GM19238 (cell line): ENCODE results near the gene SH3GL2.

Source experiments
- DNase-seq: peaks from one replicate; pipeline ENCODE4 v3.0.0; 2011; ENCODE audit warnings: low spot score; ENCODE audit not compliant: insufficient read length

Gene SH3GL2

GRCh38 chr9:17578911-17579793, at the start of gene SH3GL2:
Gene SH3GL2, plus strand, starts transcription at chr9:17579066.
- DNase-seq = peak; percentile 5

- DNase-seq = peak; percentile 21
These were observed 47.1 kb upstream of the SH3GL2 start for GRCh38 chr9:17531642-17532254.

GRCh38 chr9:17532461-17532860, 46.4 kb upstream of the SH3GL2 start:
- no peak for DNase-seq

- no peak for DNase-seq
These were observed 43.7 kb upstream of the SH3GL2 start for GRCh38 chr9:17535176-17535575.

GRCh38 chr9:17536027-17536426, 42.8 kb upstream of the SH3GL2 start:
- no peak for DNase-seq

- no peak for DNase-seq
These were observed 27.8 kb upstream of the SH3GL2 start for GRCh38 chr9:17551023-17551422.

- no peak for DNase-seq
These were observed 23.4 kb upstream of the SH3GL2 start for GRCh38 chr9:17555362-17556054.

- no peak for DNase-seq
These were observed 22.6 kb upstream of the SH3GL2 start for GRCh38 chr9:17556255-17556654.

- no peak for DNase-seq
These were observed 21.9 kb upstream of the SH3GL2 start for GRCh38 chr9:17556935-17557334.

- no peak for DNase-seq
These were observed 7.0 kb upstream of the SH3GL2 start for GRCh38 chr9:17571825-17572224.

- no peak for DNase-seq
These were observed 4.5 kb upstream of the SH3GL2 start for GRCh38 chr9:17574342-17574741.

- no peak for DNase-seq
These were observed 322 bp upstream of the SH3GL2 start for GRCh38 chr9:17578577-17578910.

- DNase-seq = no peak
These were observed 1.3 kb downstream of the SH3GL2 start for GRCh38 chr9:17580119-17580518.

- no peak for DNase-seq
These were observed 8.2 kb downstream of the SH3GL2 start for GRCh38 chr9:17587113-17587512.

- no peak for DNase-seq
These were observed 9.5 kb downstream of the SH3GL2 start for GRCh38 chr9:17588395-17588794.

GRCh38 chr9:17588941-17589340, 10.1 kb downstream of the SH3GL2 start:
- no peak for DNase-seq

GRCh38 chr9:17589771-17590170, 10.9 kb downstream of the SH3GL2 start:
- no peak for DNase-seq

- no peak for DNase-seq
These were observed 16.1 kb downstream of the SH3GL2 start for GRCh38 chr9:17594961-17595360.

GRCh38 chr9:17597977-17598376, 19.1 kb downstream of the SH3GL2 start:
- no peak for DNase-seq

GRCh38 chr9:17600962-17601593, 22.2 kb downstream of the SH3GL2 start:
- DNase-seq = no peak

GRCh38 chr9:17604556-17604955, 25.7 kb downstream of the SH3GL2 start:
- DNase-seq = no peak
